Psoas muscle (tissue), 8 donors: Measurements from ENCODE around the gene ATF3. TPM values are rescaled to one million over a fixed set of nuclear protein-coding genes. Genes with fewer than 3 reads are reported as not detected.

Experiments
- ATAC-seq, 4 donors: fragments of 200-7000 bp; cut with Tn5 transposase; one replicate each; pipeline ENCODE4 v1.9.1; 2020; ENCODE audit warnings: moderate library complexity in 3 of 4, mild to moderate bottlenecking in 2 of 4
- DNase-seq, 2 donors: peaks; one replicate each; pipeline ENCODE4 v3.0.0-alpha.2; 2020
- H3K27ac ChIP-seq: fragments of 200-600 bp; one replicate; pipeline ENCODE4 v1.8.0; 2022
- H3K27me3 ChIP-seq, 3 donors: fragments of 200-600 bp in 1 of 3; one replicate each; pipeline versions ENCODE4 v1.6.1 to v1.8.0; 2013 to 2022; ENCODE audit warnings: low read length in 2 of 3, mild to moderate bottlenecking in 2 of 3, moderate library complexity in 1 of 3; ENCODE audit not compliant: insufficient read depth in 3 of 3
- H3K36me3 ChIP-seq, 2 donors: fragments of 200-600 bp in 1 of 2; one replicate each; pipeline versions ENCODE4 v1.6.1 to v1.8.0; 2013 to 2022; ENCODE audit warnings: low read depth in 1 of 2, mild to moderate bottlenecking in 1 of 2, moderate library complexity in 1 of 2; ENCODE audit not compliant: insufficient read depth in 1 of 2
- H3K4me1 ChIP-seq: fragments of 200-600 bp; one replicate; pipeline ENCODE4 v1.8.0; 2022
- H3K4me3 ChIP-seq: fragments of 200-600 bp; one replicate; pipeline ENCODE4 v1.8.0; 2022; ENCODE audit warnings: mild to moderate bottlenecking
- H3K9me3 ChIP-seq: fragments of 200-600 bp; one replicate; pipeline ENCODE4 v1.8.0; 2022
- WGBS, 3 donors: extraction: QIAGEN DNeasy Blood & Tissue Kit; methylation state at CpG; one replicate each; pipeline versions ENCODE4 v1.1.6 to v1.1.7; 2013; 5-methylcytosine and 5-hydroxymethylcytosine counted together
- intact Hi-C, 2 donors: fragments of 100-400 bp; cut with DNase I; formaldehyde crosslinking; loops; one replicate each; pipeline versions ENCODE4 v1.11.0 to v1.14.2; 2022
- polyA plus RNA-seq, 3 donors: library from polyadenylated mRNA; stranded (reverse); fragments of 200-250 nt; gene quantifications; one replicate each; pipeline ENCODE4 v1.2.3, GENCODE V29; 2013
- total RNA-seq, 4 donors: library from RNA; stranded (reverse); fragmentation: NEBNext Ultra II Directional in 2 of 4; extraction: Animal tissue kit (Norgen Biotek cat#: 25700) in 2 of 4; gene quantifications; one replicate each; pipeline versions ENCODE4 v1.2.1 to v1.2.4, GENCODE V29; 2021 to 2023
- TF ChIP-seq, protein P1 (sequence below): fragments of 200-600 bp; IDR thresholded peaks from one replicate; pipeline ENCODE4 v1.8.0; 2022; ENCODE audit warnings: antibody characterized with exemption
- donor health status: healthy with polysubstance abuse.
- donor health status: DM: no; HTN: no; CAD: no; lungs with moderate emphysema.
- donor health status: Bipolar disorder and iron deficiency.
- donor health status: healthy.
- donor health status: DM: yes; HTN: yes; CAD: no.
- donor health status: DM: no; HTN: no; CAD: no.
- donor health status: DM: no; HTN: no; CAD: no.
- donor health status: DM: yes; HTN: yes; CAD: no.

Gene ATF3
- total and polyA plus RNA-seq, 7 donors: 6.6 to 51.3 (median 14.9) TPM

DNA sequence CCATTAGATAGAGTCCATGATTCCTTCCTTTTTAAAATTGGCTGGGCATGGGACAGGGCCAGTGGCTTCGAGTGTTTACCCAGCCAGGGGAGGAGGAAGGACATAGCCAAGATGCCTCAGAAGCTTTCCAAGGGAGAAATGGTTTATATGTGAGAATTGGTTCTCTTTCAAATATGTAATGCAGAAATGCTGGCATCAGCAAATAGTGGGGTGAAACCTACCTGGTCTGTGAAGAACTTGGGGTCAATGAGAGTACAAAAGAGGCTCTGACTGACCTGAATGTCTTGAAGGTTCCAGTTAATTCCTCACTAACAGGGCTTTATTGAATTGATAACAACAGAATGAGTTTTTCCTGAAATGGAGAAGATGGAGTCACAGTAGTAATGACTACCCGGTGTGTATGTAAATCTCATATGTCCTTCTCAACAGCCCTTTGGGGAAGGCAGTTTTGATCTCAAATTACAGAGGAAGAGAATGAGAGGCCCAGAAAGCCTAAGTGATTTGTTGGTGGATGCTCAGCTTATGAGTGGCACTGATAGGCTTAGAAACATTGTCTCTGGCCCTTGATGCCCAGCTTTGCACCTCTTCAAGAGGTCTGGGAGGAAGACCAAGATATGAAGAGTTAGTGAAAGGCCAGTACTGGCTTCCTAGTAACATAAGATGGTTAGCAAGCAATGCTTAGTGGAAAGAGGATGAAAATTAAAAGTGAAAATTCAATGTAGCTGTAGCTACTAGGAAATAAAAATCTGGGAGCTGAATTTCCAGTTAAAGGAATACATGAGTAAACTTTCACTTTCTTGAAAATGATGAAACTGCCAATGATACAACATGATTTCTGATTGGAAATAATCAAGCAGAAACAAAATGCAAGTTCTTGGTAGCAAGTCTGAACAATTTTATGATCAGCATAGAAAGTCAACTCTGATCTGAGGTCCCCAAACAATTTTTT, 2.7 kb downstream of the ATF3 start:
- no peak overlapping the region for H3K27ac ChIP-seq
- peaks cover 0 to 23% of the 10 kb centered on the region in 2 donors for H3K36me3 ChIP-seq
- TF ChIP-seq, protein P1, sequence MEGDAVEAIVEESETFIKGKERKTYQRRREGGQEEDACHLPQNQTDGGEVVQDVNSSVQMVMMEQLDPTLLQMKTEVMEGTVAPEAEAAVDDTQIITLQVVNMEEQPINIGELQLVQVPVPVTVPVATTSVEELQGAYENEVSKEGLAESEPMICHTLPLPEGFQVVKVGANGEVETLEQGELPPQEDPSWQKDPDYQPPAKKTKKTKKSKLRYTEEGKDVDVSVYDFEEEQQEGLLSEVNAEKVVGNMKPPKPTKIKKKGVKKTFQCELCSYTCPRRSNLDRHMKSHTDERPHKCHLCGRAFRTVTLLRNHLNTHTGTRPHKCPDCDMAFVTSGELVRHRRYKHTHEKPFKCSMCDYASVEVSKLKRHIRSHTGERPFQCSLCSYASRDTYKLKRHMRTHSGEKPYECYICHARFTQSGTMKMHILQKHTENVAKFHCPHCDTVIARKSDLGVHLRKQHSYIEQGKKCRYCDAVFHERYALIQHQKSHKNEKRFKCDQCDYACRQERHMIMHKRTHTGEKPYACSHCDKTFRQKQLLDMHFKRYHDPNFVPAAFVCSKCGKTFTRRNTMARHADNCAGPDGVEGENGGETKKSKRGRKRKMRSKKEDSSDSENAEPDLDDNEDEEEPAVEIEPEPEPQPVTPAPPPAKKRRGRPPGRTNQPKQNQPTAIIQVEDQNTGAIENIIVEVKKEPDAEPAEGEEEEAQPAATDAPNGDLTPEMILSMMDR: no peak
- intact Hi-C loops: no loop called here
- H3K9me3 ChIP-seq: no peaks in the 10 kb centered on the region
- 67 to 92% (median 89%) methylated on average over 2 of the region's 2 CpGs for WGBS, 3 donors
- H3K27me3 ChIP-seq: peaks cover 0 to 14% (median 11%) of the 10 kb centered on the region in 3 donors
- peaks cover 24% of the 10 kb centered on the region for H3K4me1 ChIP-seq
- no peak for DNase-seq
- no peak for ATAC-seq
- H3K4me3 ChIP-seq: no peak overlapping the region

DNA sequence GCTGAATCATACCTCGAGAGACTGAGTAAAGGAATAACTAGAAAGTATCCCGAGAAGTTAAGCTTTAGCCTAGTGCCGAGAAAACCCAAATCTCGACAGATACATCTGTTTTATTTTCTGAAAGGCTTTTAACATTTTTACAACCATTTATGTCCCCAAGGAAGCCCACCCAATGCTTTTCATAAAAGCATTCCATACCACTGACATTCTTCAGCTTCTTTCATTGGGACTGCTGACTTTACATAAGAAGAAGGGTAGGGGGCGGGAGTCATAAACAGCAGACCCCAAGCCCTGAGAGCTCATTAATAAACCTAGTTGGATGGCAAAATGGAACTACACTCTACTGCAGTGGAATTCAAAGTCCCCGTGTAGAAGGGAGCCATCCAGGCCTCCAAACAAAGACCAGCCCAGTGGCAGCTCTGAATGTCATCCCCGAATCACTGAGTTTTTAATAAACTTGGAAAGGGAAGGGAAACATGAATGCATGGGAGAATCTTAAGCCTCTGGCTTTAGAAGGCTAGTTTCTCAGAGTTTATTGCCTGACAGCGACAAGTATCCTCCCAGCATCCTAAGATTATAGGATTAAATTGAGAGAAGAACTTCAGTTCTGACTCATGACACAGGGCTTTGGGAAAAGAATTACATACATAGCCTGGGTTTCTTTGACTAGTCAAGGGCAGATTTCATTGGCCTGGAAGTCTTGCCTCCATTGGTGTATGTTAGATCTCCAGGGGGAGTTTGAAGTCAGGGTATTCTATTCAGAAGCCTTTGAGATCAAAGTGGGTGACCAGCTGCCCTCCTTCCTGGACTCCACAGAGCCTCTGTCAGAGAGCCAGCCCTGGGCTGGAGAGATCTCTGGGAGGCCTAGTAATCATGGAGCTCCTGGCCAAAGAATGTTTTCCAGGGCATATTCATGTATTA, 3.7 kb downstream of the ATF3 start:
- ATAC-seq (no peak), DNase-seq (no peak)
- no peak overlapping the region for H3K27ac ChIP-seq
- 89 to 91% (median 89%) methylated on average over 8 of the region's 8 CpGs for WGBS, 3 donors
- H3K9me3 ChIP-seq: no peaks in the 10 kb centered on the region
- H3K4me3 ChIP-seq: no peak overlapping the region
- H3K27me3 ChIP-seq: peaks cover 0 to 4% (median 4%) of the 10 kb centered on the region in 3 donors
- H3K4me1 ChIP-seq: peaks cover 15% of the 10 kb centered on the region
- TF ChIP-seq, protein P1: no peak
- peaks cover 0 to 33% of the 10 kb centered on the region in 2 donors for H3K36me3 ChIP-seq
- intact Hi-C loops: no loop called here

DNA sequence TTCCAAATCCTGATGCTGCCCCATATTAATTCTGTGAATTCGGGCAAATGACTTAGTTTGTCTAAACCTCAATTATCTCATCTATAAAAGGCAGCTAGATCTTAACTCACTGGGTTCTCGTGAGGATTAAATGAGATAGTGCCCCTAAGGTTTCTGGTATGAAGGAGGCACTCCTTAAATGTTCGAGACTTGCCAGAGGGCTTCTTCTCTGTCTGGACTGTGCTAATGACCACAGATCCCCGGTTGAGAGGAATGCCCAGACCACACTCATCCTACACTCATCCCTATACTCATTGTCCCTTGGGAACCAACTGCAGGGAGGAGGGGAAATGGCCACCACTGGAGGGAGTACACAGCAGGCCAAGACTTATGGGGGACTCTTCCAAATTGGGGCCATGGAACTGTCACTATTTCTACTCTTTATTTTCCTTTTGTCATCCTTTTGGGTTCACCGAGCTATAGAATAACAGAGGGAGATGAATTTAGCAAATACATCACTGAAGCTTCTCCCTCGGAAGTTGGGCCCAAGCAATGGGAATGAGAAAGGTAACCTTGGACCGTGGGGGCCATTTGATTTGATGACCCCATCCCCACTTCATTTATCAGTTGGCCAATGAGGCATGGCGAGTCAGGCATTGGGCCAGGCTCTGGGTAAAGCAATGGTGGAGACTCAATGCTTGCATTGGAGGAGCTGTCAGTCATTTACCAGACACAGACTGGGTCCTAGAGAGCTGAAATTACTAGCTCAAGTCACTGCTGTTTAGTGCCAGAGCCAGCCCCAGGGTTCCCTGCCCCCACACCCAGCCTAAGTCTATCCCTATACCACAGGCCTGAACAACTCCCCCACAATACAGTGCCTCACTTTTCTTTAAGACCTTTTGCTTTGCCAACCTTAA, 5.1 kb downstream of the ATF3 start:
- H3K9me3 ChIP-seq: no peaks in the 10 kb centered on the region
- no peak overlapping the region for H3K4me3 ChIP-seq
- intact Hi-C loops: no loop called here
- no peaks in the 10 kb centered on the region for H3K27me3 ChIP-seq
- 84 to 92% (median 88%) methylated on average over 8 of the region's 8 CpGs for WGBS, 3 donors
- no peak overlapping the region for H3K27ac ChIP-seq
- no peak for ATAC-seq
- DNase-seq: no peak
- peaks cover 12% of the 10 kb centered on the region for H3K4me1 ChIP-seq
- TF ChIP-seq, protein P1: no peak
- H3K36me3 ChIP-seq: peaks cover under 1 to 47% of the 10 kb centered on the region in 2 donors

- peaks cover 3 to 56% of the 10 kb centered on the region in 2 donors for H3K36me3 ChIP-seq
- intact Hi-C loops: no loop called here
- H3K27ac ChIP-seq: no peak overlapping the region
- H3K27me3 ChIP-seq: no peaks in the 10 kb centered on the region
- no peak for ATAC-seq
- TF ChIP-seq, protein P1: no peak
- DNase-seq: no peak
- H3K9me3 ChIP-seq: no peaks in the 10 kb centered on the region
- no peak overlapping the region for H3K4me3 ChIP-seq
- H3K4me1 ChIP-seq: peaks cover 8% of the 10 kb centered on the region
- WGBS, 3 donors: 91 to 98% (median 93%) methylated on average over 5 of the region's 5 CpGs
Measured at GRCh38 chr1:212614453-212615200, 6.1 kb downstream of the ATF3 start.
